Endothelial cell of umbilical vein (primary cell): Measurements from ENCODE around the gene LDHB. TPM values are rescaled to one million over a fixed set of nuclear protein-coding genes. Genes with fewer than 3 reads are reported as not detected.

Experiments used
- BruUV-seq: library from RNA; stranded (reverse); fragments of 400-500 nt; replicated peaks from 2 replicates; lab custom pipeline; 2021; lab: Mats Ljungman, UMichigan
- CTCF ChIA-PET: fragments of 300-600, 350-600 bp; sonication (Branson Sonifier 250); formaldehyde crosslinking; loops from one replicate; lab custom pipeline; 2021; ENCODE audit warnings: antibody characterized with exemption, inconsistent platforms; lab: Charles Lee
- POLR2A ChIA-PET: fragments of 300-600, 350-600 bp; sonication (Branson Sonifier 250); formaldehyde crosslinking; loops from one replicate; lab custom pipeline; 2021; ENCODE audit warnings: antibody characterized with exemption, inconsistent platforms; lab: Charles Lee
- DNase-seq: peaks from one replicate; pipeline ENCODE4 v3.0.0-alpha.2; 2011; ENCODE audit warnings: low read depth, low spot score
- FAIRE-seq: peaks from 2 replicates; lab custom pipeline; 2011; peaks lifted over from hg19 to GRCh38; lab: Jason Lieb, UNC
- H2AFZ ChIP-seq: 2 replicates; pipeline ENCODE4 v1.6.0; 2012; ENCODE audit warnings: low read depth, low read length, control low read depth, inconsistent platforms
- H3K27ac ChIP-seq: 2 replicates; pipeline ENCODE4 v1.5.1; 2011; ENCODE audit warnings: low read depth, mild to moderate bottlenecking, control low read depth, low read length, moderate library complexity; ENCODE audit not compliant: insufficient read depth
- H3K27me3 ChIP-seq, 2 experiments: 2 replicates each; pipeline versions ENCODE4 v1.6.0 to v1.6.1; 2011; ENCODE audit warnings: low read length in 2 of 2, mixed read lengths in 1 of 2; ENCODE audit not compliant: control insufficient read depth in 2 of 2, insufficient read depth in 2 of 2
- H3K36me3 ChIP-seq, 2 experiments: 2 replicates in 1 of 2; 3 replicates in 1 of 2; pipeline ENCODE4 v1.5.1; 2011; ENCODE audit warnings: low read length in 2 of 2, mild to moderate bottlenecking in 1 of 2, moderate library complexity in 1 of 2; ENCODE audit not compliant: control insufficient read depth in 2 of 2, insufficient read depth in 2 of 2; ENCODE audit errors: extremely low read depth in 1 of 2
- H3K4me1 ChIP-seq: 3 replicates; pipeline ENCODE4 v1.5.1; 2011; ENCODE audit warnings: mild to moderate bottlenecking, low read length; ENCODE audit not compliant: control insufficient read depth, insufficient read depth; ENCODE audit errors: extremely low read depth
- H3K4me2 ChIP-seq: 2 replicates; pipeline ENCODE4 v1.6.1; 2011; ENCODE audit warnings: low read length, control low read depth, mixed read lengths; ENCODE audit not compliant: insufficient read depth
- H3K4me3 ChIP-seq, 3 experiments: fragments of 200-600 bp in 1 of 3; sonication (generic), shearing (Covaris generic) in 1 of 3; replicated peaks in 1 of 3; 2 replicates each; pipeline ENCODE4 v1.5.1; 2011 to 2016; ENCODE audit warnings: control low read depth in 3 of 3, low read length in 3 of 3, mild to moderate bottlenecking in 2 of 3, inconsistent platforms in 1 of 3, low read depth in 1 of 3, moderate library complexity in 1 of 3; ENCODE audit not compliant: insufficient read depth in 1 of 3
- H3K79me2 ChIP-seq: 2 replicates; pipeline ENCODE4 v1.6.0; 2012; ENCODE audit warnings: low read length, inconsistent platforms; ENCODE audit not compliant: control insufficient read depth, insufficient read depth
- H3K9ac ChIP-seq: replicated peaks from 2 replicates; pipeline ENCODE3; 2011; ENCODE audit warnings: low read length, control low read depth; ENCODE audit not compliant: insufficient read depth; ENCODE audit errors: extremely low read depth
- H3K9me1 ChIP-seq: replicated peaks from 3 replicates; pipeline ENCODE4 v1.6.0; 2011; ENCODE audit warnings: mild to moderate bottlenecking, low read length; ENCODE audit not compliant: control insufficient read depth, insufficient read depth; ENCODE audit errors: extremely low read depth
- H3K9me3 ChIP-seq: replicated peaks from 2 replicates; pipeline ENCODE4 v1.5.1; 2012; ENCODE audit warnings: low read length, inconsistent platforms; ENCODE audit not compliant: control insufficient read depth, insufficient read depth
- H4K20me1 ChIP-seq: replicated peaks from 2 replicates; pipeline ENCODE3; 2011; ENCODE audit warnings: mild to moderate bottlenecking, low read length; ENCODE audit not compliant: control insufficient read depth, insufficient read depth; ENCODE audit errors: extremely low read depth
- EZH2 ChIP-seq: IDR thresholded peaks from 2 replicates; pipeline ENCODE4 v1.6.1; 2012; ENCODE audit warnings: borderline replicate concordance, low read depth, mild to moderate bottlenecking, moderate library complexity, low read length, inconsistent platforms; ENCODE audit not compliant: severe bottlenecking
- FOS ChIP-seq: IDR thresholded peaks from 2 replicates; pipeline ENCODE4 v1.6.1; 2011; ENCODE audit warnings: mild to moderate bottlenecking, low read length, moderate library complexity, borderline replicate concordance; ENCODE audit not compliant: insufficient read depth
- GATA2 ChIP-seq: IDR thresholded peaks from 2 replicates; pipeline ENCODE4 v1.7.0; 2011; ENCODE audit warnings: low read depth, mild to moderate bottlenecking, moderate library complexity, mixed read lengths, low read length; ENCODE audit not compliant: insufficient read length, insufficient read depth
- JUN ChIP-seq: IDR thresholded peaks from 2 replicates; pipeline ENCODE4 v1.6.1; 2011; ENCODE audit warnings: borderline replicate concordance, low read depth; ENCODE audit not compliant: insufficient read length, insufficient read depth
- MYC ChIP-seq: IDR thresholded peaks from one replicate; pipeline ENCODE4 v1.6.1; 2011; ENCODE audit warnings: mild to moderate bottlenecking, low read depth, low read length
- POLR2A ChIP-seq: IDR thresholded peaks from 2 replicates; pipeline ENCODE4 v1.6.1; 2012; ENCODE audit warnings: low read depth, mild to moderate bottlenecking, control low read depth, low read length
- POLR2AphosphoS5 ChIP-seq: IDR thresholded peaks from 2 replicates; pipeline ENCODE4 v1.6.1; 2012; ENCODE audit warnings: low read depth, mild to moderate bottlenecking, control low read depth, low read length, moderate library complexity; ENCODE audit not compliant: insufficient read depth
- dilution Hi-C: fragments of 300-500 bp; cut with MboI; formaldehyde crosslinking; loops from one replicate; pipeline ENCODE4 v1.15.0; 2019; ENCODE audit warnings: low sequenced_read_pairs; ENCODE audit not compliant: extremely low pct_ligation_motif_present
- intact Hi-C: fragments of 100-400 bp; cut with micrococcal nuclease; formaldehyde crosslinking; loops from one replicate; pipeline ENCODE4 v1.10.0; 2022
- polyA plus RNA-seq, 4 experiments: library from polyadenylated mRNA; depleted of rRNA in 3 of 4; stranded (reverse) in 3 of 4; unstranded in 1 of 4; fragments of >200 nt; gene quantifications; 2 replicates each; pipeline versions ENCODE4 v1.2.1 to v1.2.3, GENCODE V29; 2011 to 2012; ENCODE audit warnings: missing spikeins in 1 of 4
- total RNA-seq: library from RNA; stranded (reverse); gene quantifications from 2 replicates; pipeline ENCODE4 v1.2.3, GENCODE V29; 2021
- TF ChIP-seq, protein P1 (sequence below): IDR thresholded peaks from 2 replicates; pipeline ENCODE4 v1.6.1; 2011; ENCODE audit not compliant: insufficient read depth, insufficient read length
- TF ChIP-seq, protein P2 (sequence below), 2 donors: IDR thresholded peaks; 1 replicate in 1 of 2; 2 replicates in 1 of 2; pipeline ENCODE4 v1.5.1; 2011; ENCODE audit warnings: low read length in 2 of 2, mild to moderate bottlenecking in 2 of 2, moderate library complexity in 2 of 2, control low read depth in 1 of 2, inconsistent platforms in 1 of 2, low read depth in 1 of 2; ENCODE audit not compliant: insufficient read depth in 1 of 2; ENCODE audit errors: extremely low read depth in 1 of 2

The LDHB gene
- total and polyA plus RNA-seq, 2 donors (not counting 3 experiments of a cell fraction or from before 2014, with no cell fraction given): 437 to 670 TPM

DNA sequence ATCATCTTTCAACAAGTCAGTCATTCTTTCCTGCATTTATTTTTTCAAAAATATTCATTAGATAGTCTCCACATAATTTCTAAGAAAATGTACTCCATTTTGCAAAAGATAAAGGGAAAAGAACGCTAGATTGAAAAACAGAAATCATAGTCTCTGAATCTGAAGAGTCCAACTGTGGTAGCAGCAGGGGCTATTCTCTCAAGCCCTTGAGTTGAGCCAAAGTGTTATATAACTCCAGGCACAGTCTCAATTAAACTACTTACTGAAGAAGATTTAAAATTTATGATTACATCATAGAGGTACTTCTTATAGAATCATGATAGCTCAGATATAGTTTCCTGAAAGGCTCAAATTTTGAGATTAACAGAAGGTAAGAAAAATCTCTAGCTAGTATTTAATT, 5.8 kb downstream of the LDHB start:
- intact Hi-C loops: loop anchor here (10.0 kb wide), 1 partner anchor 873 kb away; no protein-coding TSS in a partner anchor
- Histone ChIP-seq H3K36me3 (peaks cover 9 to 40% of the 10 kb centered on the region in 2 experiments), H4K20me1 (no peaks in the 10 kb centered on the region), H3K9me3 (no peaks in the 10 kb centered on the region), H3K9me1 (no peaks in the 10 kb centered on the region), H3K4me1 (peaks cover 14% of the 10 kb centered on the region), H3K79me2 (peaks cover 77% of the 10 kb centered on the region), H3K27ac (no peak overlapping the region), H3K27me3 (no peaks in the 10 kb centered on the region), H2AFZ (no peak overlapping the region), H3K9ac (no peak overlapping the region), H3K4me2 (no peak overlapping the region), H3K4me3 (no peak overlapping the region)
- DNase-seq: no peak
- ChIA-PET CTCF (interaction anchor here (1.7 kb wide), 1 partner anchor 29 kb away, joined by 10 read pairs; no protein-coding TSS in a partner anchor), POLR2A (no interaction called here)
- dilution Hi-C loops: no loop called here
- no peak for FAIRE-seq
- TF ChIP-seq, protein P1, sequence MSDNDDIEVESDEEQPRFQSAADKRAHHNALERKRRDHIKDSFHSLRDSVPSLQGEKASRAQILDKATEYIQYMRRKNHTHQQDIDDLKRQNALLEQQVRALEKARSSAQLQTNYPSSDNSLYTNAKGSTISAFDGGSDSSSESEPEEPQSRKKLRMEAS: no peak
- TF ChIP-seq GATA2 (no peak), MYC (no peak), JUN (no peak), EZH2 (no peak), POLR2A (no peak), FOS (no peak), POLR2AphosphoS5 (no peak)
- TF ChIP-seq, protein P2, sequence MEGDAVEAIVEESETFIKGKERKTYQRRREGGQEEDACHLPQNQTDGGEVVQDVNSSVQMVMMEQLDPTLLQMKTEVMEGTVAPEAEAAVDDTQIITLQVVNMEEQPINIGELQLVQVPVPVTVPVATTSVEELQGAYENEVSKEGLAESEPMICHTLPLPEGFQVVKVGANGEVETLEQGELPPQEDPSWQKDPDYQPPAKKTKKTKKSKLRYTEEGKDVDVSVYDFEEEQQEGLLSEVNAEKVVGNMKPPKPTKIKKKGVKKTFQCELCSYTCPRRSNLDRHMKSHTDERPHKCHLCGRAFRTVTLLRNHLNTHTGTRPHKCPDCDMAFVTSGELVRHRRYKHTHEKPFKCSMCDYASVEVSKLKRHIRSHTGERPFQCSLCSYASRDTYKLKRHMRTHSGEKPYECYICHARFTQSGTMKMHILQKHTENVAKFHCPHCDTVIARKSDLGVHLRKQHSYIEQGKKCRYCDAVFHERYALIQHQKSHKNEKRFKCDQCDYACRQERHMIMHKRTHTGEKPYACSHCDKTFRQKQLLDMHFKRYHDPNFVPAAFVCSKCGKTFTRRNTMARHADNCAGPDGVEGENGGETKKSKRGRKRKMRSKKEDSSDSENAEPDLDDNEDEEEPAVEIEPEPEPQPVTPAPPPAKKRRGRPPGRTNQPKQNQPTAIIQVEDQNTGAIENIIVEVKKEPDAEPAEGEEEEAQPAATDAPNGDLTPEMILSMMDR (IDR thresholded peaks at IDR 0.05; ENCODE audit: extremely low read depth in 1 of 2, insufficient read depth in 1 of 2, low read depth in 1 of 2, low read length in 2 of 2): no peak
- BruUV-seq: no TSS peak
